Neural crest cell (in vitro differentiated cells): ENCODE results near the gene DBT. TPM values are rescaled to one million over a fixed set of nuclear protein-coding genes. Genes with fewer than 3 reads are reported as not detected.

Experiments used
- DNase-seq: peaks from one replicate; pipeline ENCODE4 v3.0.0; 2021; ENCODE audit warnings: low read depth, mixed read lengths, low spot score
- H3K27ac Mint-ChIP-seq: one replicate; pipeline ENCODE4 v1.8.0; 2021; ENCODE audit warnings: mild to moderate bottlenecking, mixed read lengths; ENCODE audit not compliant: unreplicated experiment
- H3K27me3 Mint-ChIP-seq: 2 replicates; pipeline ENCODE4 v1.8.0; 2021; ENCODE audit warnings: low read depth, mild to moderate bottlenecking, mixed read lengths
- H3K36me3 Mint-ChIP-seq: 2 replicates; pipeline ENCODE4 v1.8.0; 2021; ENCODE audit warnings: low read depth, mild to moderate bottlenecking, mixed read lengths
- H3K4me1 Mint-ChIP-seq: 2 replicates; pipeline ENCODE4 v1.8.0; 2021; ENCODE audit warnings: mixed read lengths
- H3K4me3 Mint-ChIP-seq: one replicate; pipeline ENCODE4 v1.8.0; 2021; ENCODE audit warnings: mild to moderate bottlenecking, mixed read lengths
- H3K9me3 Mint-ChIP-seq: 2 replicates; pipeline ENCODE4 v1.8.0; 2021; ENCODE audit warnings: mixed read lengths
- CTCF ChIP-seq: fragments of 200-600 bp; sonication (generic); conservative IDR thresholded peaks from 2 replicates; pipeline ENCODE4 v1.5.0; 2021; ENCODE audit warnings: antibody characterized with exemption, mild to moderate bottlenecking
- total RNA-seq: library from RNA; stranded (reverse); gene quantifications from 2 replicates; pipeline ENCODE4 v1.2.1, GENCODE V29; 2021

Gene DBT
- total RNA-seq, 1 donor from 2014 or later, result 11.8 TPM

- peaks cover 13% of the 10 kb centered on the region for H3K36me3 Mint-ChIP-seq
- no peak for DNase-seq
- H3K27ac Mint-ChIP-seq, result no peak overlapping the region
Observed at GRCh38 chr1:100287162-100287561, 37.5 kb upstream of the DBT start.

GRCh38 chr1:100284591-100284990 lies 35.0 kb upstream of the DBT start:
- no peaks in the 10 kb centered on the region for H3K4me1 Mint-ChIP-seq
- no peaks in the 10 kb centered on the region for H3K27me3 Mint-ChIP-seq
- no peak overlapping the region for H3K4me3 Mint-ChIP-seq
- H3K36me3 Mint-ChIP-seq, result peaks cover 18% of the 10 kb centered on the region
- TF ChIP-seq CTCF, result no peak
- no peak overlapping the region for H3K27ac Mint-ChIP-seq
- no peaks in the 10 kb centered on the region for H3K9me3 Mint-ChIP-seq
- DNase-seq, result no peak

More at GRCh38 chr1:100287162-100287561, 37.5 kb upstream of the DBT start:
- H3K9me3 Mint-ChIP-seq, result no peaks in the 10 kb centered on the region
- TF ChIP-seq CTCF, result no peak
- no peak overlapping the region for H3K4me3 Mint-ChIP-seq
- no peaks in the 10 kb centered on the region for H3K4me1 Mint-ChIP-seq
- H3K27me3 Mint-ChIP-seq, result no peaks in the 10 kb centered on the region

- DNase-seq, result no peak
- TF ChIP-seq CTCF, result no peak
- Mint-ChIP-seq H3K36me3 (peaks cover 27% of the 10 kb centered on the region), H3K4me1 (no peaks in the 10 kb centered on the region), H3K9me3 (no peaks in the 10 kb centered on the region), H3K4me3 (no peak overlapping the region), H3K27me3 (no peaks in the 10 kb centered on the region), H3K27ac (no peak overlapping the region)
Observed at GRCh38 chr1:100279954-100280682, 30.5 kb upstream of the DBT start.

- Mint-ChIP-seq H3K4me3 (no peak overlapping the region), H3K36me3 (peaks cover 32% of the 10 kb centered on the region)
- TF ChIP-seq CTCF, result no peak
Observed at GRCh38 chr1:100279358-100279923, 29.8 kb upstream of the DBT start.

GRCh38 chr1:100277866-100278265 lies 28.2 kb upstream of the DBT start:
- H3K4me3 Mint-ChIP-seq, result no peak overlapping the region
- no peak overlapping the region for H3K27ac Mint-ChIP-seq
- H3K36me3 Mint-ChIP-seq, result peaks cover 36% of the 10 kb centered on the region
- no peaks in the 10 kb centered on the region for H3K9me3 Mint-ChIP-seq
- TF ChIP-seq CTCF, result no peak
- no peak for DNase-seq
- H3K27me3 Mint-ChIP-seq, result no peaks in the 10 kb centered on the region
- no peaks in the 10 kb centered on the region for H3K4me1 Mint-ChIP-seq

More at GRCh38 chr1:100279358-100279923, 29.8 kb upstream of the DBT start:
- no peaks in the 10 kb centered on the region for H3K4me1 Mint-ChIP-seq
- H3K27me3 Mint-ChIP-seq, result no peaks in the 10 kb centered on the region
- no peak for DNase-seq
- no peak overlapping the region for H3K27ac Mint-ChIP-seq
- H3K9me3 Mint-ChIP-seq, result no peaks in the 10 kb centered on the region
